Lower lobe of right lung (tissue), 2 donors: ENCODE measurements around the gene IMMP2L. TPM values are rescaled to one million over a fixed set of nuclear protein-coding genes. Genes with fewer than 3 reads are reported as not detected.
A peak's percentile ranks its signal among the peaks of the same experiment; 100 is the strongest.
"Not testable (repeated sequence)": the region's sequence is repeated elsewhere in the genome, so short reads cannot be mapped to it uniquely, and the experiment has no call there.

Experiments
- ATAC-seq, 2 donors: fragments of 200-7000 bp; cut with Tn5 transposase; one replicate each; pipeline ENCODE4 v1.9.1; 2020 to 2022; ENCODE audit warnings: mild to moderate bottlenecking in 2 of 2, moderate library complexity in 2 of 2
- DNase-seq: peaks from one replicate; pipeline ENCODE4 v3.0.0-alpha.2; 2020
- H3K27ac ChIP-seq: fragments of 200-600 bp; one replicate; pipeline ENCODE4 v1.8.0; 2022
- H3K27me3 ChIP-seq: fragments of 200-600 bp; one replicate; pipeline ENCODE4 v1.8.0; 2022; ENCODE audit warnings: low read depth
- H3K36me3 ChIP-seq: fragments of 200-600 bp; one replicate; pipeline ENCODE4 v1.8.0; 2022; ENCODE audit warnings: mild to moderate bottlenecking
- H3K4me1 ChIP-seq: fragments of 200-600 bp; one replicate; pipeline ENCODE4 v1.8.0; 2022
- H3K4me3 ChIP-seq: fragments of 200-600 bp; one replicate; pipeline ENCODE4 v1.8.0; 2022; ENCODE audit warnings: mild to moderate bottlenecking
- H3K9me3 ChIP-seq: fragments of 200-600 bp; one replicate; pipeline ENCODE4 v1.8.0; 2022
- intact Hi-C: fragments of 100-400 bp; cut with DNase I; formaldehyde crosslinking; loops from one replicate; pipeline ENCODE4 v1.11.0; 2022
- long read RNA-seq: library from polyadenylated mRNA; unstranded; transcript quantifications from one replicate; pipeline ENCODE4 v2.0.0, GENCODE V29; 2021
- total RNA-seq: library from RNA; stranded (reverse); fragmentation: NEBNext Ultra II Directional; extraction: Animal tissue kit (Norgen Biotek cat#: 25700); gene quantifications from one replicate; pipeline ENCODE4 v1.2.1, GENCODE V29; 2021
- TF ChIP-seq, protein P1 (sequence below): fragments of 200-600 bp; IDR thresholded peaks from one replicate; pipeline ENCODE4 v1.8.0; 2022; ENCODE audit warnings: antibody characterized with exemption, mild to moderate bottlenecking
- donor health status: DM: no; HTN: yes; CAD: no; lungs with severe emphysema.

IMMP2L gene
- 14.7 TPM for total RNA-seq
- long read RNA-seq, partial matches to known transcripts, result 0 of 14 reads
- long read RNA-seq, other reads (novel, unspliced or antisense), result 14 of 14 reads

- Histone ChIP-seq H3K27me3 (no peaks in the 10 kb centered on the region), H3K4me3 (peak within 1 kb of the TSS; percentile 84), H3K4me1 (peaks cover 18% of the 10 kb centered on the region), H3K27ac (peak within 1 kb of the TSS; percentile 89), H3K9me3 (no peaks in the 10 kb centered on the region), H3K36me3 (peaks cover 5% of the 10 kb centered on the region)
- ATAC-seq (peak; percentile 99), DNase-seq (peak; percentile 91)
- intact Hi-C loops, result no loop called here
- TF ChIP-seq, protein P1, sequence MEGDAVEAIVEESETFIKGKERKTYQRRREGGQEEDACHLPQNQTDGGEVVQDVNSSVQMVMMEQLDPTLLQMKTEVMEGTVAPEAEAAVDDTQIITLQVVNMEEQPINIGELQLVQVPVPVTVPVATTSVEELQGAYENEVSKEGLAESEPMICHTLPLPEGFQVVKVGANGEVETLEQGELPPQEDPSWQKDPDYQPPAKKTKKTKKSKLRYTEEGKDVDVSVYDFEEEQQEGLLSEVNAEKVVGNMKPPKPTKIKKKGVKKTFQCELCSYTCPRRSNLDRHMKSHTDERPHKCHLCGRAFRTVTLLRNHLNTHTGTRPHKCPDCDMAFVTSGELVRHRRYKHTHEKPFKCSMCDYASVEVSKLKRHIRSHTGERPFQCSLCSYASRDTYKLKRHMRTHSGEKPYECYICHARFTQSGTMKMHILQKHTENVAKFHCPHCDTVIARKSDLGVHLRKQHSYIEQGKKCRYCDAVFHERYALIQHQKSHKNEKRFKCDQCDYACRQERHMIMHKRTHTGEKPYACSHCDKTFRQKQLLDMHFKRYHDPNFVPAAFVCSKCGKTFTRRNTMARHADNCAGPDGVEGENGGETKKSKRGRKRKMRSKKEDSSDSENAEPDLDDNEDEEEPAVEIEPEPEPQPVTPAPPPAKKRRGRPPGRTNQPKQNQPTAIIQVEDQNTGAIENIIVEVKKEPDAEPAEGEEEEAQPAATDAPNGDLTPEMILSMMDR, result peak; percentile 36
Observed at GRCh38 chr7:111561904-111562732, at the start of gene IMMP2L. Gene IMMP2L (minus strand): TSS chr7:111562492.

GRCh38 chr7:111609483-111610254 lies 47.4 kb upstream of the IMMP2L start:
- H3K4me3 ChIP-seq, DNase-seq, intact Hi-C loops, H3K4me1 ChIP-seq, ATAC-seq, H3K9me3 ChIP-seq, H3K27me3 ChIP-seq, H3K36me3 ChIP-seq, H3K27ac ChIP-seq: not testable (repeated sequence)

DNA sequence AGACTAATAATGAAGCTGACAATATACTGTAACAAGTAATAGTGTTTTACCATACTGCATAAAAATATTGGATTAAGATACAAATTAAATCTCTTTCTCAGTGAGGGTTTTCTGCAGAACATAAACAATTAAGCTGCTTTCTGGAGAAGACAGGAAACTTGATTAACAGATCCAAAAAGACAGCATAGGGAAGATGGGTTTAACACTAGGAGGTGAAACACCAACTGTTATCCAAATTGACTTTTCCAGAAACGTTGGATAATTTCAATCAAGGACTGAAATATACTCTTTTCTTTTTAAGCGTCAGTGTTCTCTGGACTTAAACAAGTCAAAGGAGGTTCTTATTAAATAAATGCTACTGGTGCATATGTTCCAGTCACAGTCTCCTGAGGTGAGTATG lies 45.3 kb upstream of the IMMP2L start:
- H3K9me3 ChIP-seq, result no peaks in the 10 kb centered on the region
- no peak overlapping the region for H3K27ac ChIP-seq
- intact Hi-C loops, result no loop called here
- no peak for DNase-seq
- H3K27me3 ChIP-seq, result no peaks in the 10 kb centered on the region
- H3K4me1 ChIP-seq, result no peaks in the 10 kb centered on the region
- no peaks in the 10 kb centered on the region for H3K36me3 ChIP-seq
- TF ChIP-seq, protein P1, result no peak
- ATAC-seq, result no peak
- H3K4me3 ChIP-seq, result no peak overlapping the region

- intact Hi-C loops, result no loop called here
- no peak for DNase-seq
- ATAC-seq, result no peak
- TF ChIP-seq, protein P1, result no peak
- no peaks in the 10 kb centered on the region for H3K27me3 ChIP-seq
- H3K36me3 ChIP-seq, result no peaks in the 10 kb centered on the region
- no peaks in the 10 kb centered on the region for H3K4me1 ChIP-seq
- no peak overlapping the region for H3K27ac ChIP-seq
- no peaks in the 10 kb centered on the region for H3K9me3 ChIP-seq
- no peak overlapping the region for H3K4me3 ChIP-seq
Observed at GRCh38 chr7:111605246-111605645, 43.0 kb upstream of the IMMP2L start.

DNA sequence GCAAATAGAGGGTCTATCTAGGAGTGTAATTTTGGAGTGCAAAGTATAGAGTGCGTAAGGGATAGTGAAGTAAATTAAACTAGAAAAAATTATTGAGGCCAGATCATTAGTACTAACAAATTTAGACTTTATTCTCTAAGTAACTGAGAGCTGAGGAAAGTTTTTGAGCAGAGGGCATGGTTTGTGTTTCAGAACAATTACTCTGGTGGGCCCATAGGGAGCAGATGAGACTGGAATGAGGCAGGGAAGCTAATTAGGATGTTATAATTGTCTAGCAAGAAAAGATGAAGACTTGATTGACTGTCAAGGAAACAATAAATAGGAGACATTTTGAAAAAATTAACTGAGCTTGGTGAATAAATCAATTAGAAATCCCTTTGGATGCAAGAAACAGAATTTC lies 37.8 kb upstream of the IMMP2L start:
- DNase-seq (no peak), ATAC-seq (no peak)
- intact Hi-C loops, result no loop called here
- Histone ChIP-seq H3K27me3 (no peaks in the 10 kb centered on the region), H3K4me3 (no peak overlapping the region), H3K4me1 (no peaks in the 10 kb centered on the region), H3K9me3 (no peaks in the 10 kb centered on the region), H3K36me3 (no peaks in the 10 kb centered on the region), H3K27ac (no peak overlapping the region)
- TF ChIP-seq, protein P1, result no peak

DNA sequence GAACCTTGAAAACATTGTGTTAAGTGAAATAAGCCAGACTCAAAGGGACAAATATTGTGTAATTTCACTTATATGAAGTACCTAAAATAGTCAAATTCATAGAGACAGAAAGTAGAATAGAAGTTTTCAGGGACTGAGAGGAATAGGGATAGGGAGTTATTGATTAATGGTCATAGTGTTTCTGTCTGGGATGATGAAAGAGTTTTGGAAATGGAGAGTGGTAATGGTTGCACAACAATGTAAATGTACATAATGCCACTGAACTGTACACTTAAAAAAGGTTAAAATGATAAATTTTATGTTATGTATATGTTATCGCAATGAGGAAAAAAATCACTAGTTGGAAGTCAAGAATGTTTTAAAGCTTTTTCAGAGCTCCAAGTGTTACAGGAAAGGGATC lies 33.5 kb upstream of the IMMP2L start:
- H3K9me3 ChIP-seq, result no peaks in the 10 kb centered on the region
- DNase-seq (no peak), ATAC-seq (no peak)
- TF ChIP-seq, protein P1, result no peak
- H3K4me1 ChIP-seq, result no peaks in the 10 kb centered on the region
- no peaks in the 10 kb centered on the region for H3K27me3 ChIP-seq
- no peak overlapping the region for H3K4me3 ChIP-seq
- intact Hi-C loops, result no loop called here
- no peak overlapping the region for H3K27ac ChIP-seq
- no peaks in the 10 kb centered on the region for H3K36me3 ChIP-seq
